Body of pancreas (tissue), 4 donors: Measurements from ENCODE around the gene ESYT1. TPM values are rescaled to one million over a fixed set of nuclear protein-coding genes. Genes with fewer than 3 reads are reported as not detected.
"Not testable (repeated sequence)": the region's sequence is repeated elsewhere in the genome, so short reads cannot be mapped to it uniquely, and the experiment has no call there.

Experiments
- ATAC-seq: fragments of 150-250 bp; one replicate; pipeline ENCODE4 v1.9.1; 2016
- DNase-seq, 4 donors: peaks; one replicate each; pipeline ENCODE4 v3.0.0-alpha.2; 2019
- H3K27ac ChIP-seq, 4 donors: fragments of 200-600 bp; sonication (generic); 1 replicate in 3 of 4; 2 replicates in 1 of 4; pipeline versions ENCODE4 v1.5.1 to v1.6.1; 2016 to 2019; ENCODE audit warnings: mild to moderate bottlenecking in 1 of 4, mixed read lengths in 1 of 4, moderate library complexity in 1 of 4
- H3K27me3 ChIP-seq, 2 donors: fragments of 200-600 bp; sonication (generic); one replicate each; pipeline ENCODE4 v1.6.0; 2016; ENCODE audit warnings: mild to moderate bottlenecking in 1 of 2
- H3K36me3 ChIP-seq, 2 donors: fragments of 200-600 bp; sonication (generic); replicated peaks in 1 of 2; 2 replicates each; pipeline ENCODE4 v1.5.1; 2016; ENCODE audit warnings: low read depth in 2 of 2; ENCODE audit not compliant: insufficient read depth in 1 of 2
- H3K4me1 ChIP-seq: fragments of 200-600 bp; sonication (generic); one replicate; pipeline ENCODE4 v1.6.0; 2016
- H3K4me3 ChIP-seq, 2 donors: fragments of 200-600 bp; sonication (generic); 1 replicate in 1 of 2; 2 replicates in 1 of 2; pipeline ENCODE4 v1.5.1; 2016 to 2019
- H3K9me3 ChIP-seq, 3 donors: fragments of 200-600 bp; sonication (generic); 1 replicate in 2 of 3; 2 replicates in 1 of 3; pipeline ENCODE4 v1.5.1; 2016
- CTCF ChIP-seq, 7 experiments: fragments of 450-650 bp in 4 of 7; fragments of 200-600 bp in 3 of 7; sonication (generic) in 3 of 7; IDR thresholded peaks; one replicate each; pipeline ENCODE4 v1.5.1; 2016 to 2019; ENCODE audit warnings: antibody characterized with exemption in 7 of 7
- POLR2A ChIP-seq, 3 donors: fragments of 450-650 bp; IDR thresholded peaks; one replicate each; pipeline ENCODE4 v1.6.1; 2016; ENCODE audit warnings: antibody characterized with exemption in 3 of 3, mild to moderate bottlenecking in 2 of 3
- WGBS, 2 donors: methylation state at CpG; one replicate each; pipeline ENCODE4 v1.1.5; 2017; 5-methylcytosine and 5-hydroxymethylcytosine counted together
- intact Hi-C: fragments of 100-400 bp; cut with DNase I; formaldehyde crosslinking; loops from one replicate; pipeline ENCODE4 v1.15.1; 2023
- total RNA-seq, 2 donors: library from RNA; depleted of rRNA; stranded (reverse); fragments of >200 nt; gene quantifications; one replicate each; pipeline ENCODE4 v1.1.0, GENCODE V29; 2016

ESYT1 gene
- total RNA-seq, 2 donors from 2014 or later: 43.3 to 182 TPM

- ATAC-seq: no peak
- WGBS, 2 donors: 80 to 85% methylated on average over 5 of the region's 5 CpGs
- no peaks in the 10 kb centered on the region for H3K36me3 ChIP-seq
- peaks cover 33% of the 10 kb centered on the region for H3K4me1 ChIP-seq
- H3K4me3 ChIP-seq: no peak overlapping the region
- no peak for DNase-seq
- H3K27ac ChIP-seq: no peak overlapping the region
- intact Hi-C loops: no loop called here
- TF ChIP-seq POLR2A (IDR thresholded peaks at IDR 0.05) (no peak), CTCF (IDR thresholded peaks at IDR 0.05) (no peak)
- H3K9me3 ChIP-seq: no peaks in the 10 kb centered on the region
- H3K27me3 ChIP-seq: no peaks in the 10 kb centered on the region
Measured at GRCh38 chr12:56154818-56155217, 26.8 kb downstream of the ESYT1 start.

GRCh38 chr12:56155256-56155845 lies 27.3 kb downstream of the ESYT1 start:
- 64 to 71% methylated on average over 11 of the region's 11 CpGs for WGBS, 2 donors
- no peak overlapping the region for H3K27ac ChIP-seq
- no peaks in the 10 kb centered on the region for H3K36me3 ChIP-seq
- TF ChIP-seq CTCF (IDR thresholded peaks at IDR 0.05) (no peak), POLR2A (IDR thresholded peaks at IDR 0.05) (no peak)
- no peaks in the 10 kb centered on the region for H3K27me3 ChIP-seq
- H3K4me3 ChIP-seq: no peak overlapping the region
- H3K9me3 ChIP-seq: no peaks in the 10 kb centered on the region
- intact Hi-C loops: no loop called here
- no peak for ATAC-seq
- no peak for DNase-seq
- H3K4me1 ChIP-seq: peaks cover 38% of the 10 kb centered on the region

GRCh38 chr12:56156464-56157200 lies 28.6 kb downstream of the ESYT1 start:
- WGBS, 2 donors: 90 to 92% methylated on average over 21 of the region's 21 CpGs
- DNase-seq, H3K36me3 ChIP-seq, H3K27me3 ChIP-seq, intact Hi-C loops, H3K9me3 ChIP-seq, ATAC-seq, H3K4me3 ChIP-seq: not testable (repeated sequence)
- peaks cover 45% of the 10 kb centered on the region for H3K4me1 ChIP-seq
- peak overlapping the region; percentile 94 to 100 (median 98) for H3K27ac ChIP-seq

GRCh38 chr12:56157201-56158028 lies 29.3 kb downstream of the ESYT1 start:
- H3K27ac ChIP-seq: peak overlapping the region; percentile 94 to 100 (median 98)
- 4 to 5% methylated on average over 35 to 45 of the region's 45 CpGs for WGBS, 2 donors
- intact Hi-C loops: no loop called here
- ATAC-seq: peak; percentile 71
- peak overlapping the region; percentile 79 to 84 for H3K4me3 ChIP-seq
- H3K4me1 ChIP-seq: peaks cover 48% of the 10 kb centered on the region
- H3K36me3 ChIP-seq: peaks cover 8 to 10% of the 10 kb centered on the region in 2 donors
- no peaks in the 10 kb centered on the region for H3K9me3 ChIP-seq
- DNase-seq: peak; percentile 77 to 87 (median 80)
- TF ChIP-seq POLR2A (IDR thresholded peaks at IDR 0.05) (no peak), CTCF (IDR thresholded peaks at IDR 0.05) (peak; percentile 43 to 91 (median 83))
- no peaks in the 10 kb centered on the region for H3K27me3 ChIP-seq
